ENCODE results near the gene SPATA31E1. TPM values are rescaled to one million over a fixed set of nuclear protein-coding genes. Genes with fewer than 3 reads are reported as not detected.
"Not testable (repeated sequence)": the region's sequence is repeated elsewhere in the genome, so short reads cannot be mapped to it uniquely, and the experiment has no call there.

Gene SPATA31E1
- total RNA-seq, 6 experiments from 2014 or later: not detected

- DNase-seq; H3K9me3 ChIP-seq; H3K27me3 ChIP-seq; H3K4me3 ChIP-seq; intact Hi-C loops (cut with DNase I); H3K4me1 ChIP-seq; H3K36me3 ChIP-seq; H3K27ac ChIP-seq; ATAC-seq: not testable (repeated sequence)
- 73% methylated on average over 5 of the region's 9 CpGs for whole genome bisulfite sequencing (ENCODE audit: insufficient coverage, low coverage, low lambda C conversion rate, missing lambda C conversion rate)
Measured at GRCh38 chr9:87937918-87938317, 55.2 kb downstream of the SPATA31E1 start.

GRCh38 chr9:87938336-87938735, 55.7 kb downstream of the SPATA31E1 start:
- intact Hi-C loops (cut with DNase I); ATAC-seq: not testable (repeated sequence)

More at GRCh38 chr9:87938336-87938735, 55.7 kb downstream of the SPATA31E1 start:
- not testable (repeated sequence) for H3K36me3 ChIP-seq, H3K27me3 ChIP-seq, H3K27ac ChIP-seq, DNase-seq, H3K9me3 ChIP-seq, H3K4me3 ChIP-seq, H3K4me1 ChIP-seq
- WGBS (ENCODE audit: insufficient coverage, low coverage, low lambda C conversion rate, missing lambda C conversion rate): 83% methylated on average over 4 of the region's 12 CpGs

Other genes starting within 250 kb of the SPATA31E1 start
- 100 to 1,000 TPM; 135 to 221 (median 164) TPM for gene CTSL, start 156.8 kb upstream of the SPATA31E1 start, total RNA-seq
- gene SPATA31C1, start 35.1 kb downstream of the SPATA31E1 start, total RNA-seq: not detected
- 1 to 10 TPM; 1.6 to 3.7 (median 2.3) TPM for gene CDK20, start 91.7 kb downstream of the SPATA31E1 start, total RNA-seq

Data from right lobe of liver (tissue), 6 donors.